DOHH2 (cell line): Measurements from ENCODE around the gene MUTYH.

ENCODE experiments used
- CTCF ChIP-seq: fragments of 200-600 bp; sonication (generic); IDR thresholded peaks from one replicate; pipeline ENCODE4 v1.5.1; 2014; ENCODE audit warnings: antibody characterized with exemption, mild to moderate bottlenecking, low read depth, low read length; ENCODE audit not compliant: poor library complexity, severe bottlenecking
- EZH2phosphoT487 ChIP-seq: fragments of 200-600 bp; sonication (generic); IDR thresholded peaks from 2 replicates; pipeline ENCODE4 v1.6.1; 2017; ENCODE audit warnings: borderline replicate concordance, mild to moderate bottlenecking, antibody characterized with exemption, low read length, moderate library complexity, mixed read lengths

- TF ChIP-seq CTCF (no peak), EZH2phosphoT487 (no peak)
Measured at GRCh38 chr1:45380730-45381129, 40.5 kb upstream of the MUTYH start.
